ENCODE results near the gene PSMB10. TPM values are rescaled to one million over a fixed set of nuclear protein-coding genes. Genes with fewer than 3 reads are reported as not detected.

Gene PSMB10
- total and polyA plus RNA-seq, 2 of the 4 experiments (the other 2 are of a cell fraction), result 28.7 to 36.7 TPM

- Histone ChIP-seq H3K4me3 (ENCODE audit: insufficient read depth, low read depth, low read length) (no peak overlapping the region), H3K9me3 (ENCODE audit: control insufficient read depth, insufficient read depth, low read length) (no peaks in the 10 kb centered on the region), H3K27ac (ENCODE audit: insufficient read depth, low read length) (no peak overlapping the region), H3K9ac (ENCODE audit: low read depth, low read length) (no peak overlapping the region), H3K4ac (ENCODE audit: low read depth, low read length) (no peak overlapping the region), H3K23ac (ENCODE audit: low read depth, low read length) (no peak overlapping the region), H3K4me2 (ENCODE audit: low read depth, low read length) (no peak overlapping the region), H3K9me1 (ENCODE audit: insufficient read depth, low read length) (no peaks in the 10 kb centered on the region), H3K56ac (ENCODE audit: extremely low read depth, insufficient read depth, low read length) (no peak overlapping the region), H2BK120ac (ENCODE audit: low read depth, low read length) (no peak overlapping the region), H3K18ac (ENCODE audit: low read depth, low read length) (no peak overlapping the region), H2AK5ac (ENCODE audit: low read depth, low read length) (no peak overlapping the region), H4K91ac (ENCODE audit: insufficient read depth, low read depth, low read length) (no peak overlapping the region), H3K27me3 (ENCODE audit: control insufficient read depth, insufficient read depth, low read length) (no peaks in the 10 kb centered on the region), H2BK20ac (ENCODE audit: low read depth, low read length) (no peak overlapping the region), H3K79me1 (ENCODE audit: low read depth in 1 of 2, low read length in 2 of 2) (peaks cover 0 to 6% of the 10 kb centered on the region in 2 experiments; a peak in 3 of 4 replicates), H2BK5ac (ENCODE audit: low read depth, low read length, poor library complexity, severe bottlenecking) (no peak overlapping the region), H3K14ac (replicated peaks; ENCODE audit: low read depth, low read length) (no peak overlapping the region), H3K4me1 (ENCODE audit: control insufficient read depth, insufficient read depth, low read length) (peaks cover 4% of the 10 kb centered on the region; the same call in 1 of the 2 replicates), H3K36me3 (ENCODE audit: control insufficient read depth, insufficient read depth, low read length) (peaks cover 10% of the 10 kb centered on the region), H4K20me1 (ENCODE audit: insufficient read depth, low read length) (peaks cover 19% of the 10 kb centered on the region), H4K5ac (ENCODE audit: low read depth, low read length) (no peak overlapping the region), H2AK9ac (replicated peaks; ENCODE audit: low read depth, low read length, poor library complexity) (no peak overlapping the region), H2AFZ (replicated peaks; ENCODE audit: low read length, poor library complexity) (no peak overlapping the region), H4K8ac (ENCODE audit: low read depth in 2 of 2, low read length in 2 of 2) (no peak overlapping the region), H2BK15ac (ENCODE audit: low read depth, low read length) (no peak overlapping the region)
- intact Hi-C loops (cut with micrococcal nuclease) (no loop called here), in situ Hi-C loops (cut with MboI; ENCODE audit: low sequenced_read_pairs) (no loop called here), dilution Hi-C loops (cut with HindIII; ENCODE audit: low sequenced_read_pairs, unreplicated experiment) (no loop called here)
- WGBS, 2 experiments (ENCODE audit: extremely low coverage in 2 of 2, insufficient read length in 1 of 2), result no CpG with 5 or more reads among the region's 3 CpGs
- BruUV-seq (replicated peaks), result no TSS peak
- TF ChIP-seq CTCF (conservative IDR thresholded peaks at IDR 0.05; ENCODE audit: low read depth, low read length), result no peak
- no peak for TF ChIP-seq RCOR1 (IDR thresholded peaks at IDR 0.05; ENCODE audit: insufficient replicate concordance, low read length)
- TF ChIP-seq NFE2L2 (IDR thresholded peaks at IDR 0.05; ENCODE audit: low read depth, low read length), result no peak
- no peak for TF ChIP-seq POLR2A (IDR thresholded peaks at IDR 0.05; ENCODE audit: low read depth, low read length)
- TF ChIP-seq MXI1 (IDR thresholded peaks at IDR 0.05; ENCODE audit: borderline replicate concordance, low read depth, low read length), result no peak
- TF ChIP-seq RFX5 (IDR thresholded peaks at IDR 0.05; ENCODE audit: low read depth, low read length), result no peak
- no peak for TF ChIP-seq MAFK (IDR thresholded peaks at IDR 0.05; ENCODE audit: low read depth, low read length)
- no peak for TF ChIP-seq MAZ (IDR thresholded peaks at IDR 0.05; ENCODE audit: borderline replicate concordance, low read depth, low read length)
- no peak for TF ChIP-seq CHD1 (IDR thresholded peaks at IDR 0.05; ENCODE audit: low read depth, low read length)
- no peak for TF ChIP-seq BHLHE40 (IDR thresholded peaks at IDR 0.05; ENCODE audit: low read depth, low read length)
- no peak for TF ChIP-seq RAD21 (IDR thresholded peaks at IDR 0.05; ENCODE audit: low read length)
- ATAC-seq (ENCODE audit: low read depth), result no peak
- CTCF ChIA-PET, result no interaction called here
- POLR2A ChIA-PET (ENCODE audit: unreplicated experiment), result interaction anchor here (0.6 kb wide), 1 partner anchor 9 kb away, joined by 5 read pairs; no protein-coding TSS in a partner anchor
- no peak for DNase-seq
Measured at GRCh38 chr16:67888331-67888730, 48.3 kb downstream of the PSMB10 start.

Measured in IMR-90 (cell line).